Activated CD4-positive, alpha-beta T cell treated with anti-CD3 and anti-CD28 coated beads, Interleukin-2, amount 50 U/mL, for 48 hours (primary cell): ENCODE data around the gene DAD1.

ENCODE experiments used
- DNase-seq, 2 experiments: peaks; one replicate each; pipeline ENCODE4 v3.0.0-alpha.2; 2020

The DAD1 gene

DNA sequence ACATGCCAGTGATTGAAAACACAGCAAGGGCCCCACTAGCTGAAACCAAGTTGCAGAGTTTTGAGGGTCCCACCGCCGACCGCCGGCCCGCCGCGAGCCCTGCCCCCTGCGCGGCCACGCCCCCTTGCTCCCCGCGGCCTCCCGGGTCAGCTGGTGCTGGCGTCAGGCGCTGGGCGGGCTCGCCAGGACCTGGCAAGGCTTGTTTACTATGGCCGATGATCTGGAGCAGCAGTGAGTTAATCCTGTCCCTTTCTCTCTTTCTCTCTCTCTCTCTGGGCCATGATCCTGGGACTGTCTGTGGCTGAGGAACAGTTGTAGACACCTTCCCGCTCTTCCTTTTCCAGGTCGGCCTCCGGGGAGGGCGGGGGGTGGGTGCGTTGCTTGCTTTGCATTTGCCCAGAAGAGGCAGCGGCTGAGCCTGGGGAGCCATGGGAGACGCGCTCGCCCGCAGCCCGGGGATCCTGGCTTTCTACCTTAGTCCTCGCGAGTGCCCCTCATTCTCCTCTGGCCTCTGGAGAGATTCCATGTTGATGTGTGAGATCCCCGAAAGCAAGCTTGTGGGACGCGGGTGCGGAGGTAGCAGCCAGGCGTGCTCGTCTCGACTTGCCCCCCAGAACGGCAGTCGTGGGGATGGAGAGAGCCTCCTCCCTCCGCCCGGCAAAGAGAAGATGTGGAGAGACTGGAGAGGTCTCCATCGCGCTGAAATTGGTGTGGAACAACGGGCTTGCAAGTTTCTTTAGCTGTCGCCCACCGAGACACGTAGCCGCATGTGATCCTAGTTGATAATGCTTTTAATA is 9.3 kb upstream of the DAD1 start, which contains the start of gene ABHD4:
Gene ABHD4 (plus strand): TSS at position 202 of the 797 bp plus-strand sequence. CDS start 7 bp downstream, at position 209.
- DNase-seq = peak; percentile 65 to 68

DNA sequence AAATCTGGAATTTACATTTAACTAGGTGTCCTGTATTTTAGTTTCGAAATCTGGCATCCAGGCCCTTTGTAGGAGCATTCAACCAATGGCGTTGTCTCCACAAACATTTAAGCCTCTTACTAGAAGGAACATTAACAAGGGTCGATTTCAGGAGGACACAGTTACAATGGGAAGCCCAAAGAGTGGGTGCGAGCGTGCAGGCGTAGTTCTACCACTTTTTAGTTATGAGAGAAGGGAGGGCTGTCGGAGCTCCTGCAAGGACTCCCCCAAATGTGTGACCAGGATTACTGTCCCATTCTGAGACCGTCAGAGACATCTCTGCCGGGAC is 8.7 kb upstream of the DAD1 start:
- no peak for DNase-seq

DNA sequence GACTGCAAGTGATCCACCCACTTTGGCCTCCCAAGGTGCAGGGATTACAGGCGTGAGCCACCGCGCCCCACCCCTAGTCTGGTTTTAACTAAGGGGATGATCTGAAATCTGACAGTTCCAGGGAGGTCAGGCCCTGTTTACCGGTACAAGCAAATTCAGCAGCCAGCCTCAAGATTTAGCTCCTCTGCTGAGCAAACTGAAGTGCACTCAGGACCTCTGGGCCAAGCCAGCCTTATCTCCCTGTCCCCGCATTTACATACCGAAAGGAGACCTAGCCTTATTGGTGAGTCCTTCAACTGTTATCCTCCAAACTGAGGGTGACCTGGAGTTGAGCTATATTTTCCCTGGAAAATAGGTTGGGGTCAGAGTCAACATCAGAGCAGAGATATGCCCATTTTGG is 8.2 kb upstream of the DAD1 start:
- DNase-seq = no peak

DNA sequence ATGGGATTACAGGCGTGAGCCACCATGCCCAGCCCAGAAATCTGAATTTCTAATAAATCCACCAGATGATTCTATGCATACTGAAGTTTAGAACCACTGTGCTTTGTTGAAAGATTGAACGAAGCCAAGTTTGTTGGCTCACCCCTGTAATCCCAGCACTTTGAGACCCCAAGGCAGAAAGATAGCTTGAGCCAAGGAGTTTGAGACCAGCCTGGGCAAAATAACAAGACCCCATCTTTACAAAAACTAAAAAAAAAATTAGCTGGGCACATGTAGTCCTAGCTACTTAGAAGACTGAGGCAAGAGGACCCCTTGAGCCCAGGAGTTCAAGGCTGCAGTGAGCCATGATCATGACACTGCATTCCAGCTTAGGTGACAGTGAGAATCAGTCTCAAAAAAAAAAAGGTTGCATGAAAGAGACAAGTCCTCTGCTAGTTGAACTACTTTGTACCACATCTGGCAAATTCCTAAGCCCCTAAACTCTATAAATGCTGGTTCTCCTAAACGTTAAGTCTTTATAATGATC is 7.4 kb upstream of the DAD1 start:
- no peak for DNase-seq

DNA sequence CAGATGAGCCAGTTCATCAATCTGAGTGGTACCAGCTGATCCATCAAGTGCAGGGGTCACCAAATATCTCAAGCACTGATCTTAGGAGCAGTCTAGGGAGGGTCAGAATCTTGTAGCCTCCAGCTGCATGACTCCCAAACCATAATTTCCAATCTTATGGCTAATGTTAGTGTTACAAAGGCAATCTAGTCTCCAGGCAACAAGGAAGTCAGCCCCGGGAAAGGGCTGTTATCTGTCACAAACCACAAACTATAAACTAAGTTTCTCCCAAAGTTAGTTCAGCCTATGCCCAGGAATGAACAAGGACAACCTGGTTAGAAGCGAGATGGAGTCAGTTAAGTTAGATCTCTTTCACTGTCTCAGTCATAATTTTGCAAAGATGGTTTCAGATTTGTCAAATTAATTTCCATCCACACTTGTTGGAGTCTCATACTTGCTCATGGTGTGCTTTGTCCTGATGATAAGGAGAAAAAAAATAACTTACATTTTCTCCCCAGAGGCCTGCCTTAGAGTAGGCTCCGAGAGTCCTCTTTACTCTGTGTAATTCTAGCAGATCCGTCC is 5.2 kb upstream of the DAD1 start:
- DNase-seq = no peak

DNA sequence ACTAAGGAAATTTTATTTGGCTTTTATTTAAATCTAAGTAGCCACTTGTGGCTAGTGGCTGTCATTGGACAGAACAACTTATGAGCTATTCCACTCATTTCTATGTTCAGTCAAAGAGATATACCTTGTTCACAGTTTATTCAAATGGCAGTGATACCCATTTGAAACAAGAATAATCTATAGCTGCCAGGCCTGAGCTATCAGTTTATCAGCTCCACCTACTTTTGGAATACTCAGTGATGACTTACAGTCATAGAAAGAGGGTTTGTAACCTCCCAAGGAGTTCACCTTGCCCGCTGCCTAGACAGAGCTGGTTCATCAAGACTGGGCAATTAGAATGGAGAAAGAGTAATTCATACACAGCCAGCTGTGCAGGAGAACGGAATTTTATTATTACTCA is 4.6 kb upstream of the DAD1 start:
- no peak for DNase-seq

DNA sequence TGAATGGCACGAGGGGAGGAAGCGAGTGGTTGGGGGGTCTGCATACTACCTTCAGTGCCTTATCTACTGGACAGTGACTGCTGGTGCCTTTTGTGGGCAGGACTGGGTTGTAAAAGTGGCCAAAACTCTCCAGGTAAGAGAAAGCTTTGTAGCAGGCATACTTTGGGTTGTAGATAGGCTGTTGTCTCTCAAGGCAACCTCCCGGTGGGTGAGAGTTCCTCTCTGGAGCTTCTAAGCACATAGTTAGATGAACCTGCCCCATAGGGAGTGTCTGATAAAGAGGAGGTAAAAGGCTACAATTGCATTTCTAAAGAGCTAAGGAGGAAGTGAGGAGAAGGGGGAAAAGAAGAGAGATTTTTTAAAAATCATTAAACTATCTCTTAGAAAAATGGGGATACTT is 4.2 kb upstream of the DAD1 start:
- DNase-seq = no peak

DNA sequence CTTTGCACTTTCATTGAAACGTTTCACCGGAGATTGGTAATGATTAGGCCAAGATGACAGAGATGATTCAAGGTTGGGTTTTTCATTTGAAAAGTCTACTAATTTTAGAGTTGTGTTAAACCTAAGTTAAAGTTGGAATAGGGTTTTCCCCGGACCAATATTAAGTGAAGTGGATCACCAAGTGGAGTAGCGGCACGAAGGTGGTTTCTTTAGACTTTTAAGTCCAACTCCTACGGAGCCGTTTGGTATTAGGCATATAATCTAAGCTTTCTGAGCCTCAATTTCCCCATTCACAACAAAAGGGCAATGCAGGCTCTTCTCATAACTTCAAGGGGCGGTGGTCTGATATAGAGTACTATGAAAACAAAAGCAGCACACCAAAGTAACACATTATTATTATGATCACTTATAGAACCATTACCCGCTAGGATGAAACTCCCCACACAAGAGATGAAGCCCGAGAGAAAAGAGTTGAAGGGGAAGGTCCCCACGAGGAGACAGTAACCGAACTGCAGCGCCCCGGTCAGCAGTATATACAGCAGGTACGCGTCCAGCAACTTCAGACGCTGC is 413 bp downstream of the DAD1 start:
- peak in 1 of 2 experiments; percentile 38 for DNase-seq

DNA sequence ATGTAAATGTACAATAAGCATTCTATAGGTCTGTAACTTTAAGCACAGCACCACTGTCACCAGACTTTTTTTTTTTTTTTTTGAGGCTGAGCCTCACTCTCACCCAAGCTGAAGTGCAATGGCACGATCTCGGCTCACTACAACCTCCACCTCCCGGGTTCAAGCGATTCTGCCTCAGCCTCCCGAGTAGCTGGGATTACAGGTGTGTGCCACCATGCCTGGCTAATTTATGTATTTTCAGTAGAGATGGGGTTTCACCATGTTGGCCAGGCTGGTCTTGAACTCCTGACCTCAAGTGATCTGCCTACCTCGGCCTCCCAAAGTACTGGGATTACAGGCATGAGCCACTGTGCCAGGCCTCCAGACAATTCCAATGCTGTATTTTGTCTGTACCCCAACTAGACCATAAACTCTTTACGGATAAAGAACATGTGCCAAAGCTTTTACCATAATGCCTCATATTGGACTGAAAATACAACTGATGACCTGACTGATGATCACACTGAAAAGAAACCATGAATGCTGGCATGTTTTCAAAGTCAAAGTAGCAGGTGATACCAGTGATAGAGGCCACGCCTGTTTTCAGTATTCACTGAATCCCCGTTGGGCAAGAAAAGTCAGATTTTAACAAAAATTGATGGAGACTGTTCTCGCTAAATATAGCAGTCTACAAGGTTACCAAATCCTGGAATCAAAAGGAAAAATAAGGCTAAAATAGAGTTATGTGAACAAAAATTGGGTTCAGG is 1.2 kb downstream of the DAD1 start:
- DNase-seq = peak in 1 of 2 experiments; percentile 19

DNA sequence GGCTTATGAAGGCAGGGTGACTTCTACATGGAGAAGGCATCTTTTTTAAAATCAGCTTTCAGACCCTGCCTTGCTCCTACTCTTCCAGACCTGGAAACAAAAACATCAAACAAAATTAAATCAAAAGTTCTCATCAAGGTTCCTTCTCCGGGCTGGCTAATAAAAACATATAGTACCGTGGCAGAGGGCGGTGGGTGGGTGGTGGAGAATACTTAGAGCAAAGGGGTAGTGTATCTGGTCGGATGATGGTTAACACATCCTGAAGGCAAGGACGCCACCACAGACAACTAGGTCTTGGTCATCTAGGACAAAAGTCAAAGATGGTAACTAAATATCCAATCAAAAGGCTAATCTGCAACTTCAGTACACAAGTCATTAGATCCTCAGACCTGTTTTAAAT is 1.8 kb downstream of the DAD1 start:
- no peak for DNase-seq

DNA sequence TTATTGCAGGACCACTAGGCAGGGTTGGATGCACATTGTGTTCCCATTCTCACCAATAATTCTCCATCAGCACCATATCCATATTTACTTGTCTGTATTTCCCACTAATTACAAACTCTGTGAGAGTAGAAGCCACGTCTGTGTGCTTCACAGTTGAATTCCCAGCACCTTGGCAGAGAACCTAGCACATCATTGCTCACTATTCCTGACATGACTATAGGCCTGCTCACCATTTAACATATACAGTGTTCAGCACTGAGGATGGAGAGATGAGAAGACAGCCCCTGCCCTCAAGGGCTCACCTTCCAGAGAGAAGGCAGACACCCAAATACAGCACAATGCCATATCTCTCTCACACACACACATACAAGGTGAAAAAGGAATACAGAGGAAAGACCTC is 5.0 kb downstream of the DAD1 start:
- DNase-seq = peak in 1 of 2 experiments; percentile 36

DNA sequence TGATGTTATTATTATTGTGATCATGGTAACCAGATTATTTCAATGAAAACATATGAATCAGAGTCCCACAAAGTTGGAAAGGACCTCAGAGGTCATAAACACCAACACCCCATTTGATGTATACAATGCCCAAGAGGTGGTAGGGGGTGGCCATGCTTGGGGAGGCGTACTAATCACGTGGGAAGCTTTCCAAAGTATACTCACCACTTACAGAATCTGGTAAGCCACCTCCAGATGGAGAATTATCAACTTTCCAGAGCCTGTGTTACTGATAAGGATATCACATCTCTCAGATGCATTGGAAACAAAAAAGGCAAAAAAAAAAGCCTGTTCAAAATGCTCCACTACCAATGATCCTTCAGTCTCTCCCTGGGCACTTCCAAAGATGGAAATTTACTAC is 8.4 kb downstream of the DAD1 start:
- no peak for DNase-seq

DNA sequence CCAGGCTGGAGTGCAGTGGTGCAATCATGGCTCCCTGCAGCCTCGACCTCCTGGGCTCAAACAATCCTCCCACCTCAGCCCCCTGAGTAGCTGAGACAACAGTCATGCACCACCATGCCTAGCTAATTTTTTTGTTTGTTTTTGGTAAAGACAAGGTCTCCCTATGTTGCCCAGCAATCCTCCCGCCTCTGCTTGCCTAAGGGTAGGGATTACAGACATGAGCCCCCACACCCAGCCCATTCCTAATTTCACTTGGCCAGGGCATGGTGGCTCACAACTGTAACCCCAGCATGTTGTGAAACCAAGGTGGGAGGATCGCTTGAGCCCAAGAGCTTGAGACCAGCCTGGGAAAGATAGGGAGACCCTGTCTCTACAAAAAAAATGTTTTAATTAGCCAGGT is 9.1 kb downstream of the DAD1 start:
- no peak for DNase-seq

DNA sequence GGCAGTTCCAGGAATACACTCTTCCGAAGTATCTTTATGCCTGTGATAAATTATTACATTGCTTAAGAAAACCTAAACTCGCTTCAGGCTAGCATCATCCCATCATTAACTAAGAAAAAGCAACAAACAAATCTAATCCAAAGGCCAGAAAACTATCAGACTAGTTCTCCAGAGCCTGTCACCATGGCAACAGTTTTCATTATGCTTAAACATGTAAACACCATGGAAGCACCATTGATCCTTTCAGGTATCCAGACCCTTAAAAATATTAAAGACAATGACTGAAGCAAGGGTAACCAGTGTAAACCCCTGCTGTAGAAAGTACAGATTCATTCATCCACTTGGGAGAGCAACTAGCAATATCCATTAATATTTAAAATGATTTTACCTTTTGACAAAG is 9.8 kb downstream of the DAD1 start:
- no peak for DNase-seq

DNA sequence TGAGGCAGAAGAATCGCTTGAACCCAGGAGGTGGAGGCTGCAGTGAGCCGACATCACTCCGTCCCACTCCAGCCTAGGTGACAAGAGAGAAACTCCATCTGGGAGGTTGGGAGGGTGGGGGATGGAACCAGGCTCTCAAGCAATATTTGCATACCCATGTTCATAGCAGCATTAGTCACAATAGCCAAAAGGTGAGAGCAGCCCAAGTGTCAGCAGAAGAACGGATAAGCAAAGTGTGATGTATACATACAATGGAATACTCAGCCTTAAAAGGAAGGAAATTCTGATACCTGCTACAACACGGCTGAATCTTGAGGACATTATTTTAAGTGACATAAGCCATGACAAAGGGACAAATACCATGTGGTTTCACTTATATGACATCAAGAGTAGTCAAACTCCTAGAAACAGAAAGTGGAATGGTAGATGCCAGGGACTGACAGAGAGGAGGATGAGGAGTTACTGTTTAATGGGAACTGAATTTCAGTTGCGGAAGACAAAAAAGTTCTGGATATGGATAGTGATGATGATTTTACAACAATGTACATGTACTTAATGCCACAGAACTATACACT is 11.6 kb downstream of the DAD1 start:
- DNase-seq = no peak

DNA sequence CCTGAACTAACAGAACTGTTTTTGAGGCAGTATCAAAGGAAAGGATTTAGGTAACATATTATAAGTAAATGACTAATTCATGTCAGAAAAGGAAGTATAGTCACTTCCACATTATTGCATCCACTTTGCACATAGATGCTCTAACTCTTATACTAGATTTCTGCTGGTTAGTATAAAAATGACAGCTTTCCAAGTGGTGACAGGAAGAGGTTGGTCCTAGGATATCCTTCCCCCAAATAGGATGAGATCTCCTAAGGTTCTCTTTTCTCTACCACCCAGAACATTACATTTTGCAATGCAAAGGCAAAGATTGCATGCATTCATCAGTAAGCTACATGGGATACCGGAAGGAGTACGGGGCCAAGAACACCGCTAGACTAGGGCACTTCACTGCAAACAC is 15.2 kb downstream of the DAD1 start:
- no peak for DNase-seq

DNA sequence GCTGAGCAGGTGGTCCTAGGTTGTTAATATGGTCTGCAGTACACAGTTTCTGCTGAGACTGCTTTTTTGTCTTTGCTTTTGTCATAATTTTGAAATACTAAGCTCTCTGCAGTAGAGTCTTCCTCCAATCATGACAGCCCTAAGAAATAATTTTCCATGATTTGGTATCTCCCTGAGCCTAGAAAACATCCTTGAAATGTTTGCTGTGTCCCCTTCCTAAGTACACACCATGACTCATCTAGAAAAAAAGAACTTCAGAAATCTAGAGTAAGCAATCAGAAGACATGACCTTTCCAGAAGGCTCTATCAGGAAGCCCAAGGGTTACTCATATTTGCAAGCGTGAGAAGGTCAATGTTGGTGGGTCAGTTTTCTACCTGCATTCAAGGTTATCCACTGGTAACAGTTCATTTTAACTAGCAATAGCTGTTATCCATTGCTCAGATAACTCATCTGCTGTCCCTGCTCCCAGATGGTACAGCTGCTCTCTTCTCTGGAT is 16.4 kb downstream of the DAD1 start:
- no peak for DNase-seq

DNA sequence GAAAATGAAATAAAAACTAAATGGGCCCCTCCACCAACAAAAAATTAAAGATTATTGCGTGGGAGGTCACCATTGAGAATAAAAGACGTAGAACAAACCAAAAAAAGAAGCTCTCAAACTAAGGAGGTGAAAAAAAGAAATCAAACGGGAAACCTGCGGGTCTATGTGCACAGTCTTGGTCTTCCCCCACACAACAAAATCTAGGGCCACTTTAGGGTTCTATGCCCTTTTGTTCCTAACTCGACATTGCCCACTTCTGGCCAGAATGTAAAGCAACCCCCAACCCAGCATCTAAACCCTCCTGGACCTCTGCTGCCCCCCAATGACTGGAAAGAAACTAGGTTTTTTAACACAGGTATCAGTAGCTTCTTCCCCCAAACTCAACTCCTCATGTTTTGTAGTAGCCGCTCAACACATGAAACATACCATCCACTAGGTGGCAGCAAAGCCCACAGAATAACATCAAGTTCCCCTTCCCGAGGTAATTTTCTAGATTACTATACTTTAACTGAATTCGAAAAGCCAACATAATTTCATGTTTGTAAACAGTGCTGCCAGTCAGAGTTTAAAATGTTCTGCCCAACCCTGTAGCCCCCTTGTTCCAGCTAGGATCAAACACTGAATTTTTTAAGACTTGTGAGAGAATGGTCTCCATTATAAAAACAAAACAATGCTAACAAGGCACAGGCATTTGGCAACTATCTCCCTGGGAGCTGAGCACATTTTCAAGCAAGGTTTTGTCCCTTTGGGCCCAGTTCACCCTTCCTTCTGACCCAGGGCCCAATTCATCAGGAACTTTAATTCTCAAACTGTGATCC is 18.7 kb downstream of the DAD1 start:
- peak; percentile 64 to 80 for DNase-seq

DNA sequence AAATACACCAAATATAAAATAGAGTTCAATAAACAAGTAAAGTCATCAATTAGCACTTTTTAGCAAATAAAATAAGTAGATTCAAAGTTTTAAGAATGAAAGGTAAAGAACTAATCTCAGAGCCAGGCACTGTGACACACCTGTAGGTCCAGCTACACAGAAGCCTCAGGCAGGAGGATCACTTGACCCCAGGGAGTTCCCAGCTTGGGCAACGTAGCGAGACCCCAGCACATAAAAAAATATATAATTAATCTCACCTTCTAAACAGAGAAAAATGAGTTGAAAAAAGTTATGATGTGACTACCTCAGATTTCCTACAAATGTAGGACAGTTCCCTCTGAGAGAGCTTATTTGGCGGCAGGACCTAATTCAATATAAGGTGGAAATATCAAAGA is 19.3 kb downstream of the DAD1 start:
- DNase-seq = no peak

DNA sequence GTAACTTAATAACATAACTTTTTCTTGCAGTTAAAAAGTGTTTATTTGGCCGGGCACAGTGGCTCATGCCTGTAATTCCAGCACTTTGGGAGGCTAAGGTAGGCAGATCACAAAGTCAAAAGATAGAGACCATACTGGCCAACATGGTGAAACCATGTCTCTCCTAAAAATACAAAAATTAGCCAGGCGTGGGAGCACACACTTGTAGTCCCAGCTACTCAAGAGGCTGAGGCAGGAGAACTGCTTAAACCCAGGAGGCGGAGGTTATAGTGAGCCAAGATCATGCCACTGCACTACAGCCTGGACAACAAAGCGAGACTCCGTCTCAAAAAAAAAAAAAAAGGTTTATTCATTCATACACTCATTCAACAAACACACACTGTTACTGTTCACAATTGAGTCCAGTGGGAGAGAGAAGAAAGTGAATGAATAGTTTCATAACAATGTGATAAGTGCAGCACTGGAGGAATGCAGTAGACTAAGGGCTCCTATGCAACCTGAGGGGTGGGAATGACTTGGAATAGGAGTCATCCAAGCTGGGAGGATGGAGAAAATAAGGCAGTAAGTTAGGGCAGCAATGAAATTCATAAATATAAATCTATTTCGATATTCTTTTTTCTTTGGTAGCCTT is 19.8 kb downstream of the DAD1 start:
- DNase-seq = no peak

DNA sequence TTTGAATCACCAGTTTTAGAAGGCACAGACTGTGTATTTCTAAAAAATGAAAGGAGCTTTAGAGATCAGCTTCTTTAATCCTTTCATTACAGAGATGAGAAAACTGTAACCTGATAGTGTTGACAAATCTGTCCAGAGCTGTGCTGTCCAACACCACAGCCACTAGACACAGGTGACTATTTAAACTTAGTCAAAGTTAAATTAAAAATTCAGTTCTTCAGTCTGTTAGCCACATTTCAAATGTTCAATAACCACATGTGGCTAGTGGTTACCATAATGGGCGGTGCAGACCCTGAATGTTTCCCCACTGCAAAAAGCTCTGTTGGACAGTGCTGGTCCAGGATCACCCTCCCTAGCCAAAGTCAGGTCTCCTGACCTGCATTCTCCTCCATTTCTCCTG is 21.6 kb downstream of the DAD1 start:
- DNase-seq = no peak

DNA sequence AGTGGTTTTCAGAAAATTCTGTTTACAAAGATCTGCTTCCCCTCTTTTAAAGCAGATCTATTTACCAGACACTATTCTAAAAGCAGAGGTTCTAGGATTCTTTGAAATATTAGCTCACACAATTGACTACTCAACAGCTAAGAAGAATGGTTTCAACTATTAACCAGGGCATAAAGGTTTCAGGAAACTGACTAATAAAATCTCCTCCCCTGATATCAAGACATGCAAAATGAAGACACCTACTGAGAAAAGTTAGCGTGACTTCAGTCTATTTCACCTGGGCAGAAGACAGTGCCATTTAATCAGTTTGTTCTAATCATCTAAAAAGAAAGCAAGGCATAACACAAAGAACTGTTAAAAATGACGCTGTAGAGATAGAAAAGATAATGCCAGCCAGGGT is 22.2 kb downstream of the DAD1 start:
- DNase-seq = no peak
